ENCODE measurements around the gene ELP2.

DNA sequence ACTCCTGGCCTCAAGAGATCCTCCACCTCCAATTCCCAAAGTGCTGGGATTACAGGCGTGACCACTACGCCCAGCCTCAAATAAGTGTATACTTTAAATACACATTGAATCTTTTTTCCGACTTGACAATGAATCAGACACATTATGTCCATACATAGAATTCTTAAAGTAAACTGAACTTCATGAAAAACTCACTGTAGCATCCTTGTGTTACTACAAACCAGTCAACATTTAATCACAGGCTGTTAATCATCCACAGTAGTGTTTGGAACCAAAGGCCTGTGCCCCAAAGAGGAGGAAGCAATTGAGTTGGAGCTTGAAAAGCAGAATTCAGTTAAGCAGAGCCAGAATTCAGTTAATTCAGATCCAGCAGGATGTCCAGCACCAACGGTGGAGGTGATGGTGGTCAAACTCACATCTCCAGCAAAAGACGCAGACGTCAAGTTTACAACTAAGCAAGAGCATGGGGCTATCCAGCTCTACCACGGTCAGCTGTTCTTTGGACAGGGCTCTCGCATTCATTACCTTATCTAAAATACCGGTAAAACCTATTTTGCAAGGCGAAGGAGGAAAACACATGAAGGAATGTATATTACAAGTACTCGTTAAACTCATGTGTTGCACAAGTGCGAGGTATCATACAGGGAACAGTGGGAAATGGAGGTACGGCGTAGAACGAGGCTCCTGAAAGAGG is 1.7 kb upstream of the ELP2 start:
- TF ChIP-seq EZH2phosphoT487 (IDR thresholded peaks at IDR 0.05; ENCODE audit: insufficient read depth, low read depth) (no peak), EZH2 (IDR thresholded peaks at IDR 0.05; ENCODE audit: insufficient read depth, poor library complexity, severe bottlenecking) (no peak)

All from GM23248 (cell line).